Measurements from ENCODE around the gene CLPX.
A peak's percentile ranks its signal among the peaks of the same experiment; 100 is the strongest.
"Not testable (repeated sequence)": the region's sequence is repeated elsewhere in the genome, so short reads cannot be mapped to it uniquely, and the experiment has no call there.

The CLPX gene

GRCh38 chr15:65188472-65188871 is 3.3 kb upstream of the CLPX start:
- H4K8ac ChIP-seq (ENCODE audit: low read depth, low read length); H3K4me1 ChIP-seq (ENCODE audit: control insufficient read depth in 2 of 2, insufficient read depth in 1 of 2, low read depth in 1 of 2, low read length in 2 of 2); H2AK5ac ChIP-seq (ENCODE audit: low read depth, low read length); H3K4ac ChIP-seq (ENCODE audit: low read length); H3K79me1 ChIP-seq (ENCODE audit: low read depth, low read length); H3K36me3 ChIP-seq (replicated peaks in 1 of 2; ENCODE audit: control insufficient read depth in 2 of 2, insufficient read depth in 2 of 2, low read length in 2 of 2); H2AFZ ChIP-seq (ENCODE audit: low read length); H3K14ac ChIP-seq (ENCODE audit: low read length); H3K9ac ChIP-seq (ENCODE audit: low read depth, low read length, poor library complexity); H2BK5ac ChIP-seq (ENCODE audit: low read length); H3K23ac ChIP-seq (ENCODE audit: low read depth, low read length, poor library complexity); H2BK12ac ChIP-seq (ENCODE audit: low read length); DNase-seq (ENCODE audit: low spot score); H2BK15ac ChIP-seq (ENCODE audit: low read length); H3K4me2 ChIP-seq (ENCODE audit: insufficient read depth, low read length, poor library complexity, severe bottlenecking); H3K27me3 ChIP-seq (ENCODE audit: control insufficient read depth in 3 of 3, insufficient read depth in 3 of 3, low read depth in 1 of 3, low read length in 3 of 3); H4K91ac ChIP-seq (ENCODE audit: low read depth, low read length, poor library complexity); H3K9me3 ChIP-seq (replicated peaks in 1 of 2; ENCODE audit: control insufficient read depth in 2 of 2, insufficient read depth in 1 of 2, low read depth in 1 of 2, low read length in 2 of 2); H2BK120ac ChIP-seq (ENCODE audit: low read depth, low read length); H3K18ac ChIP-seq (ENCODE audit: low read length); H3K4me3 ChIP-seq (ENCODE audit: low read length in 2 of 2); H3K27ac ChIP-seq (replicated peaks; ENCODE audit: low read length): not testable (repeated sequence)
- no CpG with 5 or more reads among the region's 9 CpGs for WGBS, 2 donors (ENCODE audit: extremely low coverage in 2 of 2, insufficient read length in 2 of 2, insufficient replicate concordance in 1 of 2)

- Histone ChIP-seq H3K4me2 (ENCODE audit: insufficient read depth, low read length, poor library complexity, severe bottlenecking) (peak overlapping the region; percentile 73), H3K18ac (ENCODE audit: low read length) (peak overlapping the region; percentile 96), H4K8ac (ENCODE audit: low read depth, low read length) (no peak overlapping the region), H2AFZ (ENCODE audit: low read length) (peak overlapping the region; percentile 93), H2AK5ac (ENCODE audit: low read depth, low read length) (peak overlapping the region; percentile 73), H2BK12ac (ENCODE audit: low read length) (no peak overlapping the region), H3K4me1 (ENCODE audit: control insufficient read depth in 2 of 2, insufficient read depth in 1 of 2, low read depth in 1 of 2, low read length in 2 of 2) (peaks cover 0 to 5% of the 10 kb centered on the region in 2 donors), H3K14ac (ENCODE audit: low read length) (peak overlapping the region; percentile 78), H2BK5ac (ENCODE audit: low read length) (peak overlapping the region; percentile 97), H3K9me3 (replicated peaks in 1 of 2; ENCODE audit: control insufficient read depth in 2 of 2, insufficient read depth in 1 of 2, low read depth in 1 of 2, low read length in 2 of 2) (no peaks in the 10 kb centered on the region), H3K23ac (ENCODE audit: low read depth, low read length, poor library complexity) (peak overlapping the region; percentile 89), H3K79me1 (ENCODE audit: low read depth, low read length) (peaks cover 4% of the 10 kb centered on the region), H4K91ac (ENCODE audit: low read depth, low read length, poor library complexity) (no peak overlapping the region), H2BK120ac (ENCODE audit: low read depth, low read length) (no peak overlapping the region), H2BK15ac (ENCODE audit: low read length) (peak overlapping the region; percentile 6), H3K9ac (ENCODE audit: low read depth, low read length, poor library complexity) (peak overlapping the region; percentile 97), H3K36me3 (replicated peaks in 1 of 2; ENCODE audit: control insufficient read depth in 2 of 2, insufficient read depth in 2 of 2, low read length in 2 of 2) (peaks cover 0 to 28% of the 10 kb centered on the region in 2 donors), H3K27me3 (ENCODE audit: control insufficient read depth in 3 of 3, insufficient read depth in 3 of 3, low read depth in 1 of 3, low read length in 3 of 3) (no peaks in the 10 kb centered on the region), H3K4me3 (ENCODE audit: low read length in 2 of 2) (peak overlapping the region; percentile 83 to 90), H3K4ac (ENCODE audit: low read length) (no peak overlapping the region), H3K27ac (replicated peaks; ENCODE audit: low read length) (peak overlapping the region; percentile 37)
- peak; percentile 42 for DNase-seq (ENCODE audit: low spot score)
- WGBS, 2 donors (ENCODE audit: extremely low coverage in 2 of 2, insufficient read length in 2 of 2, insufficient replicate concordance in 1 of 2): no CpG with 5 or more reads among the region's 33 CpGs
Measured at GRCh38 chr15:65184305-65184867, 756 bp downstream of the CLPX start.

- Histone ChIP-seq H3K4ac (ENCODE audit: low read length) (no peak overlapping the region), H3K4me2 (ENCODE audit: insufficient read depth, low read length, poor library complexity, severe bottlenecking) (no peak overlapping the region), H4K8ac (ENCODE audit: low read depth, low read length) (no peak overlapping the region), H2BK5ac (ENCODE audit: low read length) (no peak overlapping the region), H3K27me3 (ENCODE audit: control insufficient read depth in 3 of 3, insufficient read depth in 3 of 3, low read depth in 1 of 3, low read length in 3 of 3) (no peaks in the 10 kb centered on the region), H3K9me3 (replicated peaks in 1 of 2; ENCODE audit: control insufficient read depth in 2 of 2, insufficient read depth in 1 of 2, low read depth in 1 of 2, low read length in 2 of 2) (no peaks in the 10 kb centered on the region), H3K27ac (replicated peaks; ENCODE audit: low read length) (no peak overlapping the region), H2BK120ac (ENCODE audit: low read depth, low read length) (no peak overlapping the region), H2AK5ac (ENCODE audit: low read depth, low read length) (no peak overlapping the region), H3K9ac (ENCODE audit: low read depth, low read length, poor library complexity) (no peak overlapping the region), H3K4me1 (ENCODE audit: control insufficient read depth in 2 of 2, insufficient read depth in 1 of 2, low read depth in 1 of 2, low read length in 2 of 2) (peaks cover 0 to 3% of the 10 kb centered on the region in 2 donors), H3K14ac (ENCODE audit: low read length) (no peak overlapping the region), H3K36me3 (replicated peaks in 1 of 2; ENCODE audit: control insufficient read depth in 2 of 2, insufficient read depth in 2 of 2, low read length in 2 of 2) (peaks cover 0 to 34% of the 10 kb centered on the region in 2 donors), H4K91ac (ENCODE audit: low read depth, low read length, poor library complexity) (no peak overlapping the region), H3K18ac (ENCODE audit: low read length) (no peak overlapping the region), H2BK12ac (ENCODE audit: low read length) (no peak overlapping the region), H3K23ac (ENCODE audit: low read depth, low read length, poor library complexity) (no peak overlapping the region), H2BK15ac (ENCODE audit: low read length) (no peak overlapping the region), H3K79me1 (ENCODE audit: low read depth, low read length) (peaks cover 4% of the 10 kb centered on the region), H2AFZ (ENCODE audit: low read length) (peak overlapping the region; percentile 93), H3K4me3 (ENCODE audit: low read length in 2 of 2) (peak overlapping the region in 1 of 2 donors; percentile 90)
- DNase-seq (ENCODE audit: low spot score): no peak
- WGBS, 2 donors (ENCODE audit: extremely low coverage in 2 of 2, insufficient read length in 2 of 2, insufficient replicate concordance in 1 of 2): 100% methylated on average over 1 of the region's 4 CpGs; no CpG with 5 or more reads in 1 of the 2 donors
Measured at GRCh38 chr15:65183865-65184159, 1.3 kb downstream of the CLPX start.

GRCh38 chr15:65182538-65182937 is 2.6 kb downstream of the CLPX start:
- no peak overlapping the region for H3K4me3 ChIP-seq (ENCODE audit: low read length in 2 of 2)
- H2AFZ ChIP-seq (ENCODE audit: low read length): no peak overlapping the region
- no peak overlapping the region for H3K14ac ChIP-seq (ENCODE audit: low read length)
- no peak overlapping the region for H3K4me2 ChIP-seq (ENCODE audit: insufficient read depth, low read length, poor library complexity, severe bottlenecking)
- H4K8ac ChIP-seq (ENCODE audit: low read depth, low read length): no peak overlapping the region
- no peaks in the 10 kb centered on the region for H3K9me3 ChIP-seq (replicated peaks in 1 of 2; ENCODE audit: control insufficient read depth in 2 of 2, insufficient read depth in 1 of 2, low read depth in 1 of 2, low read length in 2 of 2)
- no peak overlapping the region for H3K27ac ChIP-seq (replicated peaks; ENCODE audit: low read length)
- H2BK120ac ChIP-seq (ENCODE audit: low read depth, low read length): no peak overlapping the region
- no peak for DNase-seq (ENCODE audit: low spot score)
- H3K79me1 ChIP-seq (ENCODE audit: low read depth, low read length): peaks cover 4% of the 10 kb centered on the region
- H3K27me3 ChIP-seq (ENCODE audit: control insufficient read depth in 3 of 3, insufficient read depth in 3 of 3, low read depth in 1 of 3, low read length in 3 of 3): no peaks in the 10 kb centered on the region
- H2BK15ac ChIP-seq (ENCODE audit: low read length): no peak overlapping the region
- peaks cover 6 to 47% of the 10 kb centered on the region in 2 donors for H3K36me3 ChIP-seq (replicated peaks in 1 of 2; ENCODE audit: control insufficient read depth in 2 of 2, insufficient read depth in 2 of 2, low read length in 2 of 2)
- H3K23ac ChIP-seq (ENCODE audit: low read depth, low read length, poor library complexity): no peak overlapping the region
- no peak overlapping the region for H3K9ac ChIP-seq (ENCODE audit: low read depth, low read length, poor library complexity)
- no peak overlapping the region for H2BK5ac ChIP-seq (ENCODE audit: low read length)
- H2BK12ac ChIP-seq (ENCODE audit: low read length): no peak overlapping the region
- no peak overlapping the region for H3K18ac ChIP-seq (ENCODE audit: low read length)
- peaks cover 0 to 3% of the 10 kb centered on the region in 2 donors for H3K4me1 ChIP-seq (ENCODE audit: control insufficient read depth in 2 of 2, insufficient read depth in 1 of 2, low read depth in 1 of 2, low read length in 2 of 2)
- H2AK5ac ChIP-seq (ENCODE audit: low read depth, low read length): no peak overlapping the region
- no peak overlapping the region for H3K4ac ChIP-seq (ENCODE audit: low read length)
- no CpG with 5 or more reads among the region's 4 CpGs for WGBS, 2 donors (ENCODE audit: extremely low coverage in 2 of 2, insufficient read length in 2 of 2, insufficient replicate concordance in 1 of 2)
- H4K91ac ChIP-seq (ENCODE audit: low read depth, low read length, poor library complexity): no peak overlapping the region
